D721Med (cell line): ENCODE measurements around the gene SAP30L.

Source experiments
- DNase-seq: peaks from one replicate; pipeline ENCODE4 v3.0.0; 2011; ENCODE audit warnings: low spot score; ENCODE audit not compliant: insufficient read length
- FAIRE-seq: peaks from 2 replicates; lab custom pipeline; 2011; peaks lifted over from hg19 to GRCh38; lab: Jason Lieb, UNC
- CTCF ChIP-seq: IDR thresholded peaks from 2 replicates; pipeline ENCODE4 v1.5.1; 2012; ENCODE audit warnings: mild to moderate bottlenecking, control low read depth; ENCODE audit not compliant: insufficient read depth; ENCODE audit errors: missing control alignments

The SAP30L gene

GRCh38 chr5:154506716-154507080 is 60.9 kb downstream of the SAP30L start:
- DNase-seq (no peak), FAIRE-seq (no peak)
- no peak for TF ChIP-seq CTCF

- no peak for FAIRE-seq
- DNase-seq = no peak
- no peak for TF ChIP-seq CTCF
These were observed 62.3 kb downstream of the SAP30L start for GRCh38 chr5:154508114-154508513.

- FAIRE-seq (no peak), DNase-seq (no peak)
- no peak for TF ChIP-seq CTCF
These were observed 64.2 kb downstream of the SAP30L start for GRCh38 chr5:154509784-154510555.
